DND-41 (cell line): ENCODE measurements around the gene PKDCC.
A peak's percentile ranks its signal among the peaks of the same experiment; 100 is the strongest.

Experiments
- ATAC-seq: fragments of 200-7000 bp; cut with Tn5 transposase; 3 replicates; pipeline ENCODE4 v1.9.1; 2021; ENCODE audit warnings: low read depth; ENCODE audit not compliant: insufficient read depth
- DNase-seq: peaks from one replicate; pipeline ENCODE4 v3.0.0-alpha.2; 2020
- H2AFZ ChIP-seq: 2 replicates; pipeline ENCODE4 v1.6.0; 2012; ENCODE audit warnings: low read depth, low read length
- H3K27ac ChIP-seq: 2 replicates; pipeline ENCODE4 v1.5.1; 2012; ENCODE audit warnings: low read length, inconsistent platforms
- H3K27me3 ChIP-seq: fragments of 200-600 bp; sonication (generic); 2 replicates; pipeline ENCODE4 v1.6.0; 2012; ENCODE audit warnings: low read length, mild to moderate bottlenecking, inconsistent platforms; ENCODE audit not compliant: insufficient read depth, poor library complexity
- H3K36me3 ChIP-seq: 2 replicates; pipeline ENCODE4 v1.5.1; 2012; ENCODE audit warnings: low read length, inconsistent platforms; ENCODE audit not compliant: insufficient read depth
- H3K4me1 ChIP-seq: 2 replicates; pipeline ENCODE4 v1.5.1; 2012; ENCODE audit warnings: mild to moderate bottlenecking, low read length; ENCODE audit not compliant: insufficient read depth
- H3K4me2 ChIP-seq: 2 replicates; pipeline ENCODE4 v1.6.0; 2012; ENCODE audit warnings: mild to moderate bottlenecking, moderate library complexity, low read length, inconsistent platforms; ENCODE audit not compliant: insufficient read depth
- H3K4me3 ChIP-seq, 2 experiments: fragments of 200-600 bp in 1 of 2; shearing (Covaris generic) in 1 of 2; 2 replicates each; pipeline ENCODE4 v1.5.1; 2012 to 2016; ENCODE audit warnings: inconsistent platforms in 2 of 2, low read length in 2 of 2, mild to moderate bottlenecking in 2 of 2, low read depth in 1 of 2, moderate library complexity in 1 of 2
- H3K79me2 ChIP-seq: 2 replicates; pipeline ENCODE4 v1.6.0; 2012; ENCODE audit warnings: low read length, inconsistent platforms; ENCODE audit not compliant: insufficient read depth
- H3K9ac ChIP-seq: 2 replicates; pipeline ENCODE4 v1.6.0; 2012; ENCODE audit warnings: low read depth, mild to moderate bottlenecking, inconsistent platforms, low read length, moderate library complexity
- H3K9me3 ChIP-seq: 2 replicates; pipeline ENCODE4 v1.5.1; 2012; ENCODE audit warnings: low read length, moderate library complexity, mild to moderate bottlenecking, inconsistent platforms; ENCODE audit not compliant: insufficient read depth, severe bottlenecking
- H4K20me1 ChIP-seq: 2 replicates; pipeline ENCODE4 v1.6.0; 2012; ENCODE audit warnings: low read length; ENCODE audit not compliant: insufficient read depth
- CTCF ChIP-seq: IDR thresholded peaks from 2 replicates; pipeline ENCODE4 v1.5.1; 2012; ENCODE audit warnings: borderline replicate concordance, low read length, moderate library complexity, mild to moderate bottlenecking; ENCODE audit not compliant: poor library complexity, severe bottlenecking; ENCODE audit errors: extremely low read depth
- EZH2 ChIP-seq: IDR thresholded peaks from 3 replicates; pipeline ENCODE4 v1.6.1; 2012; ENCODE audit warnings: borderline replicate concordance, low read depth, mild to moderate bottlenecking, moderate library complexity, low read length, inconsistent platforms; ENCODE audit not compliant: severe bottlenecking

PKDCC gene

GRCh38 chr2:42009657-42010580, 37.9 kb upstream of the PKDCC start:
- H3K9me3 ChIP-seq, result no peaks in the 10 kb centered on the region
- peaks cover 2% of the 10 kb centered on the region for H3K27me3 ChIP-seq
- DNase-seq, result no peak
- TF ChIP-seq EZH2, result no peak
- TF ChIP-seq CTCF, result no peak
- peaks cover 11% of the 10 kb centered on the region for H3K4me1 ChIP-seq
- no peaks in the 10 kb centered on the region for H4K20me1 ChIP-seq
- H3K79me2 ChIP-seq, result no peaks in the 10 kb centered on the region
- H3K4me2 ChIP-seq, result peak overlapping the region; percentile 51; the same call in 1 of the 2 replicates
- H3K27ac ChIP-seq, result no peak overlapping the region
- H3K9ac ChIP-seq, result no peak overlapping the region
- peak; percentile 48; the same call in 1 of the 3 replicates for ATAC-seq
- peak overlapping the region; percentile 29; the same call in 1 of the 2 replicates for H2AFZ ChIP-seq
- H3K36me3 ChIP-seq, result no peaks in the 10 kb centered on the region
- peak overlapping the region in 1 of 2 experiments; percentile 16; a peak in 1 of 4 replicates for H3K4me3 ChIP-seq

GRCh38 chr2:42010743-42011298, 37.0 kb upstream of the PKDCC start:
- Histone ChIP-seq H3K4me2 (no peak overlapping the region), H3K4me1 (peaks cover 11% of the 10 kb centered on the region), H3K36me3 (no peaks in the 10 kb centered on the region), H3K9ac (no peak overlapping the region), H3K9me3 (no peaks in the 10 kb centered on the region), H3K79me2 (no peaks in the 10 kb centered on the region), H4K20me1 (no peaks in the 10 kb centered on the region), H3K27me3 (peaks cover 2% of the 10 kb centered on the region), H2AFZ (no peak overlapping the region), H3K4me3 (no peak overlapping the region), H3K27ac (no peak overlapping the region)
- TF ChIP-seq EZH2, result no peak
- no peak for TF ChIP-seq CTCF
- ATAC-seq (no peak), DNase-seq (no peak)

- no peaks in the 10 kb centered on the region for H3K36me3 ChIP-seq
- no peaks in the 10 kb centered on the region for H4K20me1 ChIP-seq
- H3K27me3 ChIP-seq, result no peaks in the 10 kb centered on the region
- DNase-seq (no peak), ATAC-seq (no peak)
- H3K4me2 ChIP-seq, result no peak overlapping the region
- H3K4me3 ChIP-seq, result no peak overlapping the region
- TF ChIP-seq EZH2 (no peak), CTCF (no peak)
- H3K4me1 ChIP-seq, result peaks cover 11% of the 10 kb centered on the region
- H3K9ac ChIP-seq, result no peak overlapping the region
- no peak overlapping the region for H2AFZ ChIP-seq
- no peak overlapping the region for H3K27ac ChIP-seq
- H3K79me2 ChIP-seq, result no peaks in the 10 kb centered on the region
- no peaks in the 10 kb centered on the region for H3K9me3 ChIP-seq
These were observed 35.7 kb upstream of the PKDCC start for GRCh38 chr2:42012137-42012536.
